ENCODE results near the gene AFTPH.

DNA sequence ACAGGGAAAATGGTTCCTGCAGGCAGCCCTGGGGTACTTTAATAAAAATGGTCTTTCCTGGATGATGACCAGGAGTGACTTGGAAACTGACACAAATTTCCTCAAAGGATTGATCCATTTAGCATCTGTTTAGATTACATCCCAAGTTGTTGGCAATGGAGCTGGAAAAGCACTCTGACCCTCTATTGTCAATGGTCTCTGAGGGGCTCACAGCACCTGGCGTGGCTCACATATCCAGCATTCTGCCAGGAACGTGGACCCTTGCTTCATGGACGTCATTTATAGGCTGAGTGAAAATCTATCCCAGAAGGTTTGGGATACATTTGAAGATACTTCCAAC lies 85.8 kb downstream of the AFTPH start:
- TF ChIP-seq TAF1 (IDR thresholded peaks at IDR 0.05; ENCODE audit: low read depth, low read length) (no peak), POLR2A (IDR thresholded peaks at IDR 0.05; ENCODE audit: low read depth, low read length) (no peak), SPI1 (IDR thresholded peaks at IDR 0.05; ENCODE audit: low read depth, low read length) (no peak), POLR2AphosphoS5 (IDR thresholded peaks at IDR 0.05; ENCODE audit: low read depth, low read length) (no peak)

Measured in GM12891 (cell line).